PC-3 (cell line): Measurements from ENCODE around the gene CFAP299.

ENCODE experiments used
- CTCF ChIP-seq: fragments of 300-600 bp; sonication (generic); conservative IDR thresholded peaks from 2 replicates; pipeline ENCODE4 v1.5.1; 2017; ENCODE audit warnings: antibody characterized with exemption, low read depth, mild to moderate bottlenecking, low read length
- EZH2 ChIP-seq: fragments of 300-600 bp; sonication (generic); IDR thresholded peaks from one replicate; pipeline ENCODE4 v1.6.1; 2017; ENCODE audit warnings: antibody characterized with exemption, mild to moderate bottlenecking, low read length; ENCODE audit not compliant: unreplicated experiment
- EZH2phosphoT487 ChIP-seq: fragments of 300-600 bp; sonication (generic); IDR thresholded peaks from 2 replicates; pipeline ENCODE4 v1.6.1; 2018; ENCODE audit warnings: mild to moderate bottlenecking, antibody characterized with exemption, low read length, borderline replicate concordance

- TF ChIP-seq CTCF (no peak), EZH2phosphoT487 (no peak), EZH2 (no peak)
Observed at GRCh38 chr4:80999943-81000342, 664.4 kb downstream of the CFAP299 start.
